Heart right ventricle (tissue), 16 donors: Measurements from ENCODE around the gene ACTN1. TPM values are rescaled to one million over a fixed set of nuclear protein-coding genes. Genes with fewer than 3 reads are reported as not detected.
"Not testable (repeated sequence)": the region's sequence is repeated elsewhere in the genome, so short reads cannot be mapped to it uniquely, and the experiment has no call there.

Experiments
- ATAC-seq, 8 donors: fragments of 200-7000 bp; cut with Tn5 transposase; one replicate each; pipeline ENCODE4 v1.9.1; 2020; ENCODE audit warnings: mild to moderate bottlenecking in 8 of 8, moderate library complexity in 8 of 8, moderate number of reproducible peaks in 1 of 8
- DNase-seq, 2 donors: peaks; one replicate each; pipeline ENCODE4 v3.0.0-alpha.2; 2020
- H3K27ac ChIP-seq, 10 donors: fragments of 200-600 bp; sonication (generic) in 2 of 10; one replicate each; pipeline versions ENCODE4 v1.5.0 to v1.8.0; 2020 to 2022; ENCODE audit warnings: mild to moderate bottlenecking in 3 of 10
- H3K27me3 ChIP-seq, 7 donors: fragments of 200-600 bp; one replicate each; pipeline ENCODE4 v1.8.0; 2021 to 2022; ENCODE audit warnings: mild to moderate bottlenecking in 2 of 7
- H3K36me3 ChIP-seq, 9 donors: fragments of 200-600 bp; sonication (generic) in 1 of 9; one replicate each; pipeline versions ENCODE4 v1.5.0 to v1.8.0; 2020 to 2022; ENCODE audit warnings: mild to moderate bottlenecking in 2 of 9
- H3K4me1 ChIP-seq, 9 donors: fragments of 200-600 bp; sonication (generic) in 1 of 9; one replicate each; pipeline versions ENCODE4 v1.5.0 to v1.8.0; 2020 to 2022; ENCODE audit warnings: mild to moderate bottlenecking in 4 of 9
- H3K4me3 ChIP-seq, 10 donors: fragments of 200-600 bp; sonication (generic) in 2 of 10; one replicate each; pipeline versions ENCODE4 v1.5.0 to v1.8.0; 2020 to 2022; ENCODE audit warnings: mild to moderate bottlenecking in 7 of 10, moderate library complexity in 2 of 10
- H3K9me3 ChIP-seq, 11 donors: fragments of 200-600 bp in 10 of 11; sonication (generic) in 2 of 11; one replicate each; pipeline versions ENCODE4 v1.5.0 to v1.8.0; 2013 to 2022; ENCODE audit warnings: mild to moderate bottlenecking in 2 of 11, control low read depth in 1 of 11, moderate library complexity in 1 of 11
- WGBS, 2 donors: extraction: QIAGEN DNeasy Blood & Tissue Kit; methylation state at CpG; one replicate each; pipeline ENCODE4 v1.1.7; 2013; ENCODE audit warnings: inconsistent platforms in 1 of 2; 5-methylcytosine and 5-hydroxymethylcytosine counted together
- intact Hi-C, 10 donors: fragments of 100-400 bp; cut with DNase I; formaldehyde crosslinking; loops; one replicate each; pipeline versions ENCODE4 v1.11.1 to v1.14.2; 2022
- long read RNA-seq, 3 donors: library from polyadenylated mRNA; unstranded; transcript quantifications; one replicate each; pipeline ENCODE4 v2.0.0, GENCODE V29; 2020 to 2021
- polyA plus RNA-seq, 2 donors: library from polyadenylated mRNA; stranded (reverse); fragments of 200-250 nt; gene quantifications; one replicate each; pipeline ENCODE4 v1.2.3, GENCODE V29; 2013
- total RNA-seq, 10 donors: library from RNA; stranded (reverse); fragmentation: NEBNext Ultra II Directional in 3 of 10; extraction: Animal tissue kit (Norgen Biotek cat#: 25700) in 3 of 10; gene quantifications; one replicate each; pipeline versions ENCODE4 v1.2.1 to v1.2.4, GENCODE V29; 2021 to 2023
- TF ChIP-seq, protein P1 (sequence below), 9 donors: fragments of 200-600 bp; sonication (generic) in 2 of 9; IDR thresholded peaks; one replicate each; pipeline versions ENCODE4 v1.5.0 to v1.8.0; 2021 to 2022; ENCODE audit warnings: antibody characterized with exemption in 9 of 9, mild to moderate bottlenecking in 5 of 9, moderate library complexity in 1 of 9
- donor health status: Arrhythmogenic right ventricular cardiomyopathy.
- donor health status: ischemic (EF 13 %, LVEDD 7.1; RV severe dilation, severe dysfunction).
- donor health status: healthy with polysubstance abuse.
- donor health status: DM: no; HTN: yes; CAD: no.
- donor health status: DM: no; HTN: no; CAD: no.
- donor health status: ischemic (EF 25% LVEDD 6.9; RV normal size, moderate dysfunction).
- donor health status: ischemic (EF 25% LVEDD 5.7; RV mildly dilated, moderate dysfunction).
- donor health status: healthy.
- donor health status: DM: yes; HTN: yes; CAD: no.
- donor health status: Ischemic cardiomyopathy.
- donor health status: ischemic (EF 35%, LVEDD 5.7; RV mildly dilated, moderate dysfunction).
- donor health status: nonischemic (EF 11% LVEDD 7.7; RV severe dilation, severe dysfunction).
- donor health status: DM: yes; HTN: yes; CAD: no.
- donor health status: PGD.
- donor health status: ischemic (EF 29% LVEDD 5.4; RV normal size, mild dysfunction).
- donor health status: nonischemic (EF 23%, LVEDD 6.1; RV moderate dilation, normal function).

ACTN1 gene
- total RNA-seq: 100 to 1,000 TPM in 6 of 10 donors, 10 to 100 TPM in 4; 82.5 to 235 (median 112) TPM
- polyA plus RNA-seq: 100 to 1,000 TPM in 1 of 2 donors, 10 to 100 TPM in 1; 67.2 to 104 TPM
- long read RNA-seq, donor 1, transcript ACTN1-204 (21 exons, 3,043 nt): major isoform, 27 of 71 reads
- long read RNA-seq, donor 1, partial matches to known transcripts: 26 of 71 reads
- long read RNA-seq, donor 1, other reads (novel, unspliced or antisense): 12 of 71 reads
- long read RNA-seq, donor 2, full-length matches to known transcripts: 72 of 122 reads
- long read RNA-seq, donor 2, partial matches to known transcripts: 25 of 122 reads
- long read RNA-seq, donor 2, other reads (novel, unspliced or antisense): 25 of 122 reads
- long read RNA-seq, donor 3, full-length matches to known transcripts: 168 of 268 reads
- long read RNA-seq, donor 3, partial matches to known transcripts: 71 of 268 reads
- long read RNA-seq, donor 3, other reads (novel, unspliced or antisense): 29 of 268 reads

DNA sequence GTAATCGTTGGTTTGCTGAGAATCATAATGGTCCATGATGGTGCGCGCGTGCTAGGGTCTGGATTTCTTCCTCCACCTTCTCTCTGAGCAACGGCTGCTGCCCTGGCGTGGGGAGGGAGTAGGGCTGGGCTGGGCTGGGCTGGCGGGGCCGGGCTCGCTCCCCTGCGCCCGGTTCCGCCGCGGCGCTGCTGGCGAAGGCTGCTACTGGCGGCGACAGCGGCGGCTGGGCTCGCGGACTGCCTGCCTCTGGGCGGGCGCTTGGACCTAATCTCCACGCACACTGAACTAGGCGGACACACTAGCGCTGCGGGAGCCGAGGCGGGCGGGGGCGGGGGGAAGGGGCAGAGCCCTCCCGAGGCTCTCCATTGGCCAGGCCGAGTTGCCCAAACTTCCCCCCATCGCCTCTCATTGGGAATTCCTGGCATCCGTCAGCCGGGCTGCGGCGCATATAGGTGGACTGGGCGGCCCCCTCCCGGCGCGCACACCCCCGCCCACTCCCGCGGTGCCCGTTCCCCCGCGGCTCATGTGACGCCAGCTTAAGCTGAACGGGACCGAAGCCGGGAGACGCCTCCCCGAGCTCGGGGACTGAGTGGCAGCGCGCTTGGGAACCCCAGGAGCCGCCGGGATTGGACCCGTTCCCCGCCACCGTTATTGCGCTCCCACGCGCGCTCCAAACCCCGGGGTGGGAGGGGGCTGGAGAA lies at the start of gene ACTN1:
Gene ACTN1 (minus strand): TSS at position 282 of the 701 bp plus-strand sequence. CDS start 246 bp downstream, at position 36.
- ATAC-seq: peak; percentile 79 to 89 (median 85)
- Histone ChIP-seq H3K4me1 (peaks cover 14 to 53% (median 41%) of the 10 kb centered on the region in 9 donors), H3K9me3 (no peaks in the 10 kb centered on the region), H3K27ac (peak within 1 kb of the TSS; percentile 81 to 99 (median 96)), H3K36me3 (peaks cover 0 to 18% (median 0%) of the 10 kb centered on the region in 9 donors), H3K27me3 (no peaks in the 10 kb centered on the region), H3K4me3 (peak within 1 kb of the TSS; percentile 78 to 100 (median 96))
- intact Hi-C loops: loop anchor here in 7 of 10 donors (2.0 to 5.0 kb wide), 9 partner anchors 37 to 113 kb away; no protein-coding TSS in a partner anchor
- WGBS, 2 donors: 0 to 1% methylated on average over 66 to 68 of the region's 68 CpGs
- TF ChIP-seq, protein P1, sequence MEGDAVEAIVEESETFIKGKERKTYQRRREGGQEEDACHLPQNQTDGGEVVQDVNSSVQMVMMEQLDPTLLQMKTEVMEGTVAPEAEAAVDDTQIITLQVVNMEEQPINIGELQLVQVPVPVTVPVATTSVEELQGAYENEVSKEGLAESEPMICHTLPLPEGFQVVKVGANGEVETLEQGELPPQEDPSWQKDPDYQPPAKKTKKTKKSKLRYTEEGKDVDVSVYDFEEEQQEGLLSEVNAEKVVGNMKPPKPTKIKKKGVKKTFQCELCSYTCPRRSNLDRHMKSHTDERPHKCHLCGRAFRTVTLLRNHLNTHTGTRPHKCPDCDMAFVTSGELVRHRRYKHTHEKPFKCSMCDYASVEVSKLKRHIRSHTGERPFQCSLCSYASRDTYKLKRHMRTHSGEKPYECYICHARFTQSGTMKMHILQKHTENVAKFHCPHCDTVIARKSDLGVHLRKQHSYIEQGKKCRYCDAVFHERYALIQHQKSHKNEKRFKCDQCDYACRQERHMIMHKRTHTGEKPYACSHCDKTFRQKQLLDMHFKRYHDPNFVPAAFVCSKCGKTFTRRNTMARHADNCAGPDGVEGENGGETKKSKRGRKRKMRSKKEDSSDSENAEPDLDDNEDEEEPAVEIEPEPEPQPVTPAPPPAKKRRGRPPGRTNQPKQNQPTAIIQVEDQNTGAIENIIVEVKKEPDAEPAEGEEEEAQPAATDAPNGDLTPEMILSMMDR (IDR thresholded peaks at IDR 0.05): peak in 1 of 9 donors; percentile 14
- DNase-seq: peak; percentile 89 to 94

DNA sequence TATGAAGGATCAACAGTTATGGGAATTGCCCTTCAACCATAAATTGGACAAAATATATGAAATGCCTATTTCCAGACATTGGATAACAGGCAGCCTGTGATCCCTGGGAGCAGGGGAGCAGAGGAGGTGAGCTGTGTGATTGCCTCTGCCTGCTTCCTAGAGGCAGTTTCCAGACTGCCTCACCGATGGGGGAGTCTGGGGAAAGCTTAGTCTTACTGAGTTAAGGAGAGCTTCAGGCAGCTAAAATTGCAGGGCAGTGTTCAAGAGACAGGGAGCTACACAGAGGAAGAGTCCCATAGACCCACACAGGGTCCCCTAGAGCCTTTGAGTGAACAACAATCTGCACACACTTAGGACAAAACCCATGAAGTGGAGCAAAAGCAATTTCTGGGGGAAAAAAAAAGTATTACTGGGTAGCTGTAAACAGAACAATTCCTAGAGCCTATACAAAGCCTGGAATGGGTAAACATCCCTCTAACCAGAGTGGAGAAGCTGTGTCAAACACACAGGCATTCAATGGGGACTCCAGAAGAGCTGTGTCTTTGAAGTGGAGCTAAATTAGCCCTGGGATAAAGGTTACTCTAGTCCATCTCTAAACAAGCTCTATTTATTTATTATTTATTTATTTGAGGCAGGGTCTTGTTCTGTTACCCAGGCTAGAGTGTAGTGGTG lies 48.3 kb upstream of the ACTN1 start:
- 48 to 54% methylated on average over 1 of the region's 1 CpG for WGBS, 2 donors
- ATAC-seq: no peak
- TF ChIP-seq, protein P1 (IDR thresholded peaks at IDR 0.05): no peak

DNA sequence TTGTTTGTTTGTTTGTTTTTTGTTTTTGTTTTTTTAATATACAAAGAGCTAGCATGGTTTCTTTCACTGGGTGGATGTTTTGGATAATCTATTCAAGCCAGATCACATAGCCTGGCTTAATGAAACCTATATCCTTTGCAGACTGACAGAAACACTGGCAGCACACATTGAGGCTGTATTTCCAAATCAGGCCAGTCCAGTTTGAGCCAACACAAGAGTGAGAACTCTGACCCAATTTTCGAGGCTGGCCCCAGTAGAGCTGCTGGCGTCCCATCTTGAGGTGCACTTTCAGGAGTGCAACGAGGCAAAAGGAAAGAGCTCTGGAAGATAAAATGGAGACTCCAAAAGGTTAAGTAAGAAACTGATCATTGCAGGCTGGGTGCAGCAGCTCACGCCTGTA lies 43.9 kb upstream of the ACTN1 start:
- 93 to 94% methylated on average over 4 of the region's 4 CpGs for WGBS, 2 donors
- Histone ChIP-seq H3K36me3 (no peaks in the 10 kb centered on the region), H3K27me3 (no peaks in the 10 kb centered on the region), H3K27ac (no peak overlapping the region), H3K4me1 (no peaks in the 10 kb centered on the region), H3K4me3 (no peak overlapping the region), H3K9me3 (no peaks in the 10 kb centered on the region)
- DNase-seq (no peak), ATAC-seq (no peak)
- intact Hi-C loops: no loop called here
- TF ChIP-seq, protein P1 (IDR thresholded peaks at IDR 0.05): no peak

More for the DNA sequence above, 48.3 kb upstream of the ACTN1 start:
- H3K4me1 ChIP-seq: no peaks in the 10 kb centered on the region
- no peaks in the 10 kb centered on the region for H3K27me3 ChIP-seq
- H3K36me3 ChIP-seq: no peaks in the 10 kb centered on the region
- H3K4me3 ChIP-seq: no peak overlapping the region
- intact Hi-C loops: no loop called here
- H3K9me3 ChIP-seq: no peaks in the 10 kb centered on the region
- DNase-seq: no peak
- no peak overlapping the region for H3K27ac ChIP-seq

DNA sequence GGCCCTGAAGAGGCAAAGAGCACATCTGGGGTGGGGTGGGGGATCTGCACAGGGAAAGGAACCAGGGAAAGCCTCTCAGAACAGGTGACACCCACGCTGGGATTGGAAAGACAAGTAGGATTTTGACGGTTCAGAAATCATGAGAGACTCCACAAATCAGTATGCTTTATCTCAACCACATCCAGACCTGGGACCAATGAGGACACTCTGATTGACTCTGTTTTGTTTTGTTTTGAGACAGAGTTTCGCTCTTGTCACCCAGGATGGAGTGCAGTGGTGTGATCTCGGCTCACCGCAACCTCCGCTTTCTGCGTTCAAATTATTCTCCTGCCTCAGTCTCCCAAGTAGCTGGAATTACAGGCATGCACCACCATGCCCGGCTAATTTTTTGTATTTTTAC lies 43.0 kb upstream of the ACTN1 start:
- intact Hi-C loops, H3K27ac ChIP-seq, H3K4me3 ChIP-seq, H3K27me3 ChIP-seq, H3K9me3 ChIP-seq, ATAC-seq, DNase-seq, H3K4me1 ChIP-seq, H3K36me3 ChIP-seq: not testable (repeated sequence)
- 87 to 95% methylated on average over 8 of the region's 8 CpGs for WGBS, 2 donors
